Right renal cortex interstitium (tissue), 3 donors: Measurements from ENCODE around the gene ADAM17. TPM values are rescaled to one million over a fixed set of nuclear protein-coding genes. Genes with fewer than 3 reads are reported as not detected.
"Not testable (repeated sequence)": the region's sequence is repeated elsewhere in the genome, so short reads cannot be mapped to it uniquely, and the experiment has no call there.

ENCODE experiments used
- DNase-seq, 3 donors: peaks; one replicate each; pipeline ENCODE4 v3.0.0-alpha.2; 2013; ENCODE audit warnings: low read depth in 3 of 3, low spot score in 2 of 3
- polyA plus RNA-seq, 3 donors: library from polyadenylated mRNA; unstranded; fragments of 120-200 nt; gene quantifications; one replicate each; pipeline ENCODE4 v1.2.1, GENCODE V29; 2013; ENCODE audit not compliant: insufficient read length in 3 of 3

The ADAM17 gene
- polyA plus RNA-seq: 10 to 100 TPM; 38.6 to 41.7 (median 39.6) TPM

- peak; percentile 76 to 88 (median 84) for DNase-seq
These were observed at the start of gene ADAM17 for GRCh38 chr2:9555297-9556120. ADAM17 (minus strand) TSS chr2:9555830; CDS start chr2:9555605, 225 bp downstream.

DNA sequence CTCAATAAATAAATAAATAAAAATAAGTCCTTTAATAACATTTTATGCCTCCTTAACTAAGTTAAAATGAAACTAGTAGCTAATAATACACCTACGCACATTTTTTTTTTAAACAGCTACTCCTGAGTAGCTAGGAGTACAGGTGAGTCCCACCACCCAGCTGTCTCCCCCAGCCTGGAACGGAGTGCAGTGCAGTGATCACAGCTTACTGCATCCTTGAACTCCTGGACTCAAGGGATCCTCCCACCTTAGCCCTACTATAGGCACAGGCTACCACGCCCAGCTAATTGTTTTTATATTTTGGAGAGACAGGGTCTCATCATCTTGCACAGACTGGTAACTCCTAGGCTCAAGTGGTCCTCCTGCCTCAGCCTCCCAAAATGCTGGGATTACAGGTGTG is 46.8 kb upstream of the ADAM17 start:
- no peak for DNase-seq

DNA sequence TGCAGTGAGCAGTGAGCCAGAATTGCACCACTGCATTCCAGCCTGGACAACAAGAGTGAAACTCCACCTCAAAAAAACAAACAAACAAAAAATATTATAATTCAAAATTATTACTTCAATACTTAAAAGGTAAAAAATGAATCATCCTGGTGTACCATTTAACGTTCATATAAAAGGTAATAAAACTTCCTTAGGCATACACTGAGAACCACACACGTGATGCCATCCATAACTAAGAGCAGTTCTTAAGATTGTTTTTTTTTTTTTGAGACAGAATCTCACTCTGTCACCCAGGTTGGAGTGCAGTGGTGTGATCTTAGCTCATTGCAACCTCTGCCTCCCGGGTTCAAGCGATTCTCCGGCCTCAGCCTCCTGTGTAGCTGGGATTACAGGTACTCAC is 45.8 kb upstream of the ADAM17 start:
- no peak for DNase-seq

DNA sequence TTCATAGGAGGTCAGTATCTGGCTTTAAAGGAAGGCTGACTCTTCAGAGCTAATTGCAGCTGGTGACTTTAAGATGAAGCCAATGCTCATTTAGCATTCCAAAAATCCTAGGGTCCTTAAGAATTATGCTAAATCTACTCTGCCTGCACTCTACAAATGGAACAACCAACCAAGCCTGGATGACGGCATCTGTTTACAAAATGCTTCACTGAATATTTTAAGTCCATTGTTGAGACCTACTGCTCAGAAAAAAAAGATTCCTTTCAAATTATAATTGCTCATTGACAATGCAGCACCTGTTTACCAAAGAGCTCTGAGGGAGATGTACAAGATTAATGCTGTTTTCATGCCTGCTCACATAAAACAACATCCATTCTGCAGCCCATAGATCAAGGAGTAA is 43.8 kb upstream of the ADAM17 start:
- DNase-seq: no peak

DNA sequence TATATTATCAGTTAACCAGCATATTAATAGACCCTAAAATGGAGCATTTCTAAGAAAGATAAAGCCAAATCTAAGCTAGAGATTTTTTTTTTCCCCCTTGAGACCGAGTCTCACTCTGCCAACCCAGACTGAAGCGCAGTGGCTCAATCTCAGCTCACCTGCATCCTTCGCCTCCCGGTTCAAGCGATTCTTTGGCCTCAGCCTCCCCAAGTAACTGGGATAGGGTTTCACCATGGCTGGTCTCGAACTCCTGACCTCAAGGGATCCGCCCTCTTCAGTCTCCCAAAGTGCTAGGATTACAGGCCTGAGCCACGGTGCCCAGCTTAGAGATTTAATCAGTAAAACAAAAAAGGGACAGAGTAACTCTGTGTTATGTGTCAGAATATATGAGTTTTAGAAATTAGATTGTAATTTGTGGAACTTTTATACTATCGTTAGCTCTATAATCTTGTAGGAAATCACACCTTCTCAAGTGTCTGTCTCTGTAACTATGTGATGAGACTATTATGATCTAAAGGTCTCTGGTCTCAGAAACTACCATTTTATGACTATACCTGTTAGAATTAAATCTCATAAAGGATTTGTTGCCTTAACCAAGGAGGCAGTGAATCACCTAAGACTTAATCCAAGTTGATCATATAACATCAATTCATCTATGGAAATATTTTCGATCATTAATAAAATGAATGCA is 41.1 kb upstream of the ADAM17 start:
- DNase-seq: no peak

GRCh38 chr2:9595746-9596145 is 40.1 kb upstream of the ADAM17 start:
- DNase-seq: no peak

DNA sequence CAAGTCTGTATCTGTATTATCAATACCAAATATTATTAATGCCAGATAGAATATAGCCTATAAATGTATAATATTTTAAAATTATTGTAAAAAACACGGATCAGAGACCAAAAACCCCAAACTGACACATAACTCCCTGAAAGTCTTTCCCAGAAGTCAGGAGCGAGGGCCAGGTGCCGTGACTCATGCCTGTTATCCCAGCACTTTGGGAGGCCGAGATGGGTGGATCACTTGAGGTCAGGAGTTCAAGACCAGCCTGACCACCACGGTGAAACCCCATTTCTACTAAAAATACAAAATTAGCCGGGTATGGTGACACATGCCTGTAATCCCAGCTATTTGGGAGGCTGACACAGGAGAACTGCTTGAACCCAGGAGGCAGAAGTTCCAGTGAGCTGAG is 39.6 kb upstream of the ADAM17 start:
- not testable (repeated sequence) for DNase-seq

- DNase-seq: no peak
These were observed 38.9 kb upstream of the ADAM17 start for GRCh38 chr2:9594366-9595054.

- no peak for DNase-seq
These were observed 38.3 kb upstream of the ADAM17 start for GRCh38 chr2:9593925-9594324.

GRCh38 chr2:9592699-9593098 is 37.1 kb upstream of the ADAM17 start:
- DNase-seq: no peak

- DNase-seq: no peak
These were observed 35.0 kb upstream of the ADAM17 start for GRCh38 chr2:9590641-9591040.

DNA sequence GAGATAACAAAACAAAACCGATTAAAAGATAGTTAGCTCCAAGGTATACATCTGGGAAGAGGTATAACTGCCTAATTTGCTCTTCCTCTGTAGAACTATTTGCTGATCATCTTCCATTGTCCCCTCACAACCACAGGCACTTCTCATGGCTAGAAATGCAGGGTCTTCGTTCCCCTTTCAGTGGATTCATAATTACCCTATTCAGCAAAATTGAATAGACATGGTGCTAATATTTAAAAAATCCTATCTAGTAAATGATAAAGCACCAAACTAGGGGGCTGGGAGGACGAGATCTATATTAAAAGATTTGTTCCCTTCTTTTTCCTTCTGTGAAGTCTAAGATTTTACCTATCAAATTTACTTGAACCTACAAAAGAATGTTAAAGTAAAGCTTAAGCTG is 30.8 kb upstream of the ADAM17 start:
- DNase-seq: no peak

DNA sequence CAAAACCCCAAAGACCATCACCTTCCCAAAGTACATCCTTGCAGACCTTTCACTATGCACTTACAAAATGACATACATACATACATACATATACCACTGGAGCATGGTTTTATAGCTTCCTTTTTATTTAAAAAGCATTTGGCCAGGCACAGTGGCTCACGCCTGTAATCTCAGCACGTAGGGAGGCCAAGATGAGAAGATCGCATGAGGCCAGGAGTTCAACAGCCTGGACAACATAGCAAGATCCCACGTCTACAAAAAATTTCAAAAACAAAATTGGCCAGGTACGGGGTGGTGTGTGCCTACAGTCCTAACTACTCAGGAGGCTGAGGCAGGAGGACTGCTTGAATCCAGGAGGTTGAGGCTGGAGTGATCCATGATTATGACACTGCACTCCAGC is 29.9 kb upstream of the ADAM17 start:
- no peak for DNase-seq

GRCh38 chr2:9584902-9585301 is 29.3 kb upstream of the ADAM17 start:
- not testable (repeated sequence) for DNase-seq

DNA sequence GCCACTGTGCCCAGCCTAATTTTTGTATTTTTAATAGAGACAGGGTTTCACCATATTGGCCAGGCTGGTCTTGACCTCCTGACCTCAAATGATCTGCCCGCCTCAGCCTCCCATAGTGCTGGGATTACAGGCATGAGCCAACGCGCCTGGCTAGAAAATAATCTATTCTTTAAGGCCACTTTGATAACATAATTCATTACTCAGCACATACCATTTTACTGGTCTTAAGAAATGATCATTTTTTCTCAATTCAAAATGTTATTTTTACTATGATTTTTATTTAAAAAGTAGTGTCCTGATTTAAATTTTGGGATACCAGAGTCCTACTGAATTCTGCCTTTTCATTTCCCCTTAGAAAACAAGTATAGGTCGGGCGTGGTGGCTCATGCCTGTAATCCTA is 27.0 kb upstream of the ADAM17 start:
- DNase-seq: no peak

GRCh38 chr2:9578467-9579235 is 23.0 kb upstream of the ADAM17 start:
- no peak for DNase-seq

DNA sequence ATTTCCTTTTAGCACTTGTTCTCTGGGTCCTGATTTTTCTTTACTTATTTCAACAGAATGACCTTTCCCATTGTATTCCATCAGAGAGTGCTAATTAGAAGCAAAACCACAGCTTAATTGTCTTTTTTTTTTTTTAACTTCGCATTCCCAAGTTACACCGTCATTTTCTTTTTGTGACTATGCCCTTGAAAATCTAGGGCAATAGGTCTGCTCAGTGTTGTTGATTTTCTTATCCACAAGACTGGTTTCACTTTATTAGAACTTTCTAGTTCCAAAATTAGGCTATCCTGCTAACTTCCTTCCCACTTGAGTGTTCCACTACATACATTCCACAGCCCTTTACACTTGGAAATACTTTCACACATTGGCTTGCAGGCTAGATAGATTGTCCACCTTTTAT is 18.7 kb upstream of the ADAM17 start:
- no peak for DNase-seq

- DNase-seq: no peak
These were observed 18.2 kb upstream of the ADAM17 start for GRCh38 chr2:9573840-9574239.

DNA sequence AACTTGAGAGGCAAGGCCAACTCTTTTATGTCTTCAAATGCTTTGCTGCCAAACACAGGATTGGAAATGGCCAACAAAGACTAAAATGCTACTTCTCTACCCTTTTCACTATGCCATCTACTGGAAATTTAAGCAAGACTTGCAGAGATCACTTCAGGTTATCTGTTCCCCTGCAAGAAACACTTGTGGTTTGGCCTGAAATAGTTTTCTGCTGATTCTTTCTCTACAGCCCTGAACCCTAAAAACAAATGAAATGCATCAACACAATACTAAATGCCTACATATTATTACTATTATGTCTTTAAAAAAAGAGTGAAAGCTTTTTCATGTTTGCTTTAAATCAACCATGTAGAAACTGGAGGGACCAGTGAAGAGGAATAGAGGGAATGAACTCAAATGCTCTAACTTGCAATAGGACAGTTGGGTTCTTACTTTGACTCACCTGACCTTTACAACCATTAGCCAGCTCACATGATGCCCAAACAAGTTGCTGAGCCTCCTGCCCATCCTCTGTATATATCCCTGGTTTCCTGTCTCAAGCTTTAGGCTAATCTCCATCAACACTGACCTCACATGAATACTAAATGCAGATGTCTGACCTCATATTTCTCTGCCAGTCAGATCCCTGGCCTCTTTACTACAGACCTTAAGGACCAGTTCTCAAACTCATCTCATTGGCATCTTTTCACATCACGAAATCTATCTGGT is 17.5 kb upstream of the ADAM17 start:
- DNase-seq: no peak
